ENCODE data around the gene FXYD3.
"Not testable (repeated sequence)": the region's sequence is repeated elsewhere in the genome, so short reads cannot be mapped to it uniquely, and the experiment has no call there.

FXYD3 gene

GRCh38 chr19:35100588-35101533 lies 14.8 kb upstream of the FXYD3 start:
- H3K36me3 ChIP-seq (ENCODE audit: control insufficient read depth, insufficient read depth, low read length): no peaks in the 10 kb centered on the region

GRCh38 chr19:35101949-35102348 lies 13.7 kb upstream of the FXYD3 start:
- H3K36me3 ChIP-seq (ENCODE audit: control insufficient read depth, insufficient read depth, low read length); H3K27me3 ChIP-seq (ENCODE audit: control insufficient read depth, insufficient read depth, low read length); H3K4me1 ChIP-seq (ENCODE audit: control insufficient read depth, insufficient read depth, low read length); H3K9ac ChIP-seq (ENCODE audit: low read depth, low read length); H3K9me3 ChIP-seq (ENCODE audit: control insufficient read depth, insufficient read depth, low read length); H3K4me3 ChIP-seq (ENCODE audit: low read depth, low read length): not testable (repeated sequence)

More at GRCh38 chr19:35100588-35101533, 14.8 kb upstream of the FXYD3 start:
- no peaks in the 10 kb centered on the region for H3K9me3 ChIP-seq (ENCODE audit: control insufficient read depth, insufficient read depth, low read length)
- H3K4me1 ChIP-seq (ENCODE audit: control insufficient read depth, insufficient read depth, low read length): no peaks in the 10 kb centered on the region
- H3K4me3 ChIP-seq (ENCODE audit: low read depth, low read length): no peak overlapping the region
- H3K9ac ChIP-seq (ENCODE audit: low read depth, low read length): no peak overlapping the region
- H3K27me3 ChIP-seq (ENCODE audit: control insufficient read depth, insufficient read depth, low read length): no peaks in the 10 kb centered on the region

GRCh38 chr19:35103614-35104013 lies 12.0 kb upstream of the FXYD3 start:
- H3K4me1 ChIP-seq (ENCODE audit: control insufficient read depth, insufficient read depth, low read length); H3K9me3 ChIP-seq (ENCODE audit: control insufficient read depth, insufficient read depth, low read length); H3K27me3 ChIP-seq (ENCODE audit: control insufficient read depth, insufficient read depth, low read length); H3K4me3 ChIP-seq (ENCODE audit: low read depth, low read length); H3K36me3 ChIP-seq (ENCODE audit: control insufficient read depth, insufficient read depth, low read length); H3K9ac ChIP-seq (ENCODE audit: low read depth, low read length): not testable (repeated sequence)

- Histone ChIP-seq H3K36me3 (ENCODE audit: control insufficient read depth, insufficient read depth, low read length) (no peaks in the 10 kb centered on the region), H3K9ac (ENCODE audit: low read depth, low read length) (no peak overlapping the region), H3K4me3 (ENCODE audit: low read depth, low read length) (no peak overlapping the region), H3K9me3 (ENCODE audit: control insufficient read depth, insufficient read depth, low read length) (no peaks in the 10 kb centered on the region), H3K27me3 (ENCODE audit: control insufficient read depth, insufficient read depth, low read length) (no peaks in the 10 kb centered on the region), H3K4me1 (ENCODE audit: control insufficient read depth, insufficient read depth, low read length) (no peaks in the 10 kb centered on the region)
Observed at GRCh38 chr19:35104361-35104760, 11.3 kb upstream of the FXYD3 start.

- Histone ChIP-seq H3K27me3 (ENCODE audit: control insufficient read depth, insufficient read depth, low read length) (no peaks in the 10 kb centered on the region), H3K4me3 (ENCODE audit: low read depth, low read length) (no peak overlapping the region), H3K36me3 (ENCODE audit: control insufficient read depth, insufficient read depth, low read length) (no peaks in the 10 kb centered on the region), H3K4me1 (ENCODE audit: control insufficient read depth, insufficient read depth, low read length) (no peaks in the 10 kb centered on the region), H3K9ac (ENCODE audit: low read depth, low read length) (no peak overlapping the region), H3K9me3 (ENCODE audit: control insufficient read depth, insufficient read depth, low read length) (no peaks in the 10 kb centered on the region)
Observed at GRCh38 chr19:35105047-35105410, 10.6 kb upstream of the FXYD3 start.

GRCh38 chr19:35105411-35106290 lies 10.0 kb upstream of the FXYD3 start:
- Histone ChIP-seq H3K36me3 (ENCODE audit: control insufficient read depth, insufficient read depth, low read length) (no peaks in the 10 kb centered on the region), H3K9me3 (ENCODE audit: control insufficient read depth, insufficient read depth, low read length) (no peaks in the 10 kb centered on the region), H3K27me3 (ENCODE audit: control insufficient read depth, insufficient read depth, low read length) (no peaks in the 10 kb centered on the region), H3K4me1 (ENCODE audit: control insufficient read depth, insufficient read depth, low read length) (peaks cover 1% of the 10 kb centered on the region), H3K4me3 (ENCODE audit: low read depth, low read length) (no peak overlapping the region), H3K9ac (ENCODE audit: low read depth, low read length) (no peak overlapping the region)

GRCh38 chr19:35106291-35106583 lies 9.4 kb upstream of the FXYD3 start:
- no peaks in the 10 kb centered on the region for H3K9me3 ChIP-seq (ENCODE audit: control insufficient read depth, insufficient read depth, low read length)
- H3K4me3 ChIP-seq (ENCODE audit: low read depth, low read length): no peak overlapping the region
- H3K36me3 ChIP-seq (ENCODE audit: control insufficient read depth, insufficient read depth, low read length): no peaks in the 10 kb centered on the region

GRCh38 chr19:35106898-35107541 lies 8.6 kb upstream of the FXYD3 start:
- H3K36me3 ChIP-seq (ENCODE audit: control insufficient read depth, insufficient read depth, low read length): no peaks in the 10 kb centered on the region

More at GRCh38 chr19:35106291-35106583, 9.4 kb upstream of the FXYD3 start:
- H3K4me1 ChIP-seq (ENCODE audit: control insufficient read depth, insufficient read depth, low read length): peaks cover 2% of the 10 kb centered on the region
- no peak overlapping the region for H3K9ac ChIP-seq (ENCODE audit: low read depth, low read length)
- H3K27me3 ChIP-seq (ENCODE audit: control insufficient read depth, insufficient read depth, low read length): no peaks in the 10 kb centered on the region

GRCh38 chr19:35107545-35107944 lies 8.1 kb upstream of the FXYD3 start:
- Histone ChIP-seq H3K4me1 (ENCODE audit: control insufficient read depth, insufficient read depth, low read length) (peaks cover 2% of the 10 kb centered on the region), H3K9ac (ENCODE audit: low read depth, low read length) (no peak overlapping the region), H3K36me3 (ENCODE audit: control insufficient read depth, insufficient read depth, low read length) (no peaks in the 10 kb centered on the region), H3K4me3 (ENCODE audit: low read depth, low read length) (no peak overlapping the region), H3K9me3 (ENCODE audit: control insufficient read depth, insufficient read depth, low read length) (no peaks in the 10 kb centered on the region), H3K27me3 (ENCODE audit: control insufficient read depth, insufficient read depth, low read length) (no peaks in the 10 kb centered on the region)

More at GRCh38 chr19:35106898-35107541, 8.6 kb upstream of the FXYD3 start:
- Histone ChIP-seq H3K27me3 (ENCODE audit: control insufficient read depth, insufficient read depth, low read length) (no peaks in the 10 kb centered on the region), H3K9me3 (ENCODE audit: control insufficient read depth, insufficient read depth, low read length) (no peaks in the 10 kb centered on the region), H3K4me3 (ENCODE audit: low read depth, low read length) (no peak overlapping the region), H3K9ac (ENCODE audit: low read depth, low read length) (no peak overlapping the region), H3K4me1 (ENCODE audit: control insufficient read depth, insufficient read depth, low read length) (peaks cover 2% of the 10 kb centered on the region)

GRCh38 chr19:35108730-35109129 lies 6.9 kb upstream of the FXYD3 start:
- no peaks in the 10 kb centered on the region for H3K9me3 ChIP-seq (ENCODE audit: control insufficient read depth, insufficient read depth, low read length)
- no peak overlapping the region for H3K4me3 ChIP-seq (ENCODE audit: low read depth, low read length)
- H3K4me1 ChIP-seq (ENCODE audit: control insufficient read depth, insufficient read depth, low read length): peaks cover 2% of the 10 kb centered on the region
- H3K9ac ChIP-seq (ENCODE audit: low read depth, low read length): no peak overlapping the region
- no peaks in the 10 kb centered on the region for H3K36me3 ChIP-seq (ENCODE audit: control insufficient read depth, insufficient read depth, low read length)
- H3K27me3 ChIP-seq (ENCODE audit: control insufficient read depth, insufficient read depth, low read length): no peaks in the 10 kb centered on the region

- H3K9ac ChIP-seq (ENCODE audit: low read depth, low read length): no peak overlapping the region
- no peaks in the 10 kb centered on the region for H3K27me3 ChIP-seq (ENCODE audit: control insufficient read depth, insufficient read depth, low read length)
- H3K4me1 ChIP-seq (ENCODE audit: control insufficient read depth, insufficient read depth, low read length): peaks cover 7% of the 10 kb centered on the region
- H3K4me3 ChIP-seq (ENCODE audit: low read depth, low read length): no peak overlapping the region
- no peaks in the 10 kb centered on the region for H3K9me3 ChIP-seq (ENCODE audit: control insufficient read depth, insufficient read depth, low read length)
- no peaks in the 10 kb centered on the region for H3K36me3 ChIP-seq (ENCODE audit: control insufficient read depth, insufficient read depth, low read length)
Observed at GRCh38 chr19:35109395-35110112, 6.1 kb upstream of the FXYD3 start.

All from iPS-15b (cell line).